ENCODE measurements around the gene BCL2L15.

BCL2L15 gene

DNA sequence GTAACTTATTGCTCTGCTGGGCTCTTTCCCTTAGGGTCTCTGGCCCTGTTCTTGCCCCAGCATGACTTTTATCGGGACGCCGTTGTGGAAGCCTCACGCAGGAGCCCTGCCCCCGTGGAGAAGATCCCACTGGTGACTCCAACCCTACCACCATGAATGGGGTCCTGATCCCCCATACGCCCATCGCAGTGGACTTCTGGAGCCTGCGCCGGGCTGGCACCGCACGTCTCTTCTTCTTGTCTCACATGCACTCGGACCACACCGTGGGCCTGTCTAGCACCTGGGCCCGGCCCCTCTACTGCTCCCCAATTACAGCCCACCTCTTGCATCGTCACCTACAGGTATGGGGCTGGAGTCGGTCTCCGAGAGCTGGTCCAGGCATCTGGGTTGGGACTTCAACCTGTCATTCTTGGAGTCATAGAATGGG, 18.1 kb upstream of the BCL2L15 start:
- no peak for DNase-seq (ENCODE audit: low read depth in 2 of 2)

DNA sequence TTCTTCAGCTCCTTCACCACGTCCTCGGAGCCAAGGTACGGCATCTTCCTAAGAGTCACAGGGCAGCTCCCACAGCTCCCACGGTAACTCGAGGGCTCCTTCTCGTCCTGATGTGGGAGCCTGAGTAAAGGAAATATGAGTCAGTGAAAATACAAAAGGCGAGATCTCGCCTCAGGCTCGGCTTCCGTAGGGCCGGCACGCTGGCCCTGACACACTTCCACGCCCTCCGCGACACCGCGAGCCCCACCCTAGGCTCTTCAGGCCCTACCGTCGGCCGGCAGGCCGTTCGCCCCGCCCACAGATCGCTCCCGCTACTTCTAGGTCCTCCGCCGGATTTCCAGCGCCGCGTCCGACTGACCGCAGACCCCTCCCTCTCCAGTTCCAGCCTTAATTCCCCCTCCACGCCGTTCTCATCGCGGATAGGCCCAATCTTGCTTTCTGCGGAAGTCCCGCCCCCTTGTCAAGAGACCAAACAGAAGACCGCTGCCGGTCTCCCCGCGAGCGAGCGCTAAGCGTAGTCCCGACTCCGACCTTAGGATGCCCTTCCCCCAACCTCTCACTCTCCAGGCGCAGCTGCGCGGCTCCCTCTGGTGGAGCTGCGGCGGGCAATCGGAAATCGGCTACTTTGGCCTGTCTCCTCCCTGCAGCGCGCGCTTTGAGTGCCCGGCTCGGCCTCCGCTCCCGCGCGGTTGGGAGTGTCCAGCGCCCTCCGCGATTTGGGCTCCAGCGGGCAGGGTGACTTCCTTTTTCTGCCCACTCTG, 17.5 kb upstream of the BCL2L15 start, which contains the start of the genes AP4B1 and DCLRE1B:
Gene AP4B1 (minus strand): TSS at position 126 of the 761 bp plus-strand sequence. CDS start 82 bp downstream, at position 44.
Gene DCLRE1B (plus strand): TSS at position 653 of the 761 bp plus-strand sequence. CDS start 261 bp downstream, outside the sequence.
- peak; percentile 87 to 93 for DNase-seq (ENCODE audit: low read depth in 2 of 2)

DNA sequence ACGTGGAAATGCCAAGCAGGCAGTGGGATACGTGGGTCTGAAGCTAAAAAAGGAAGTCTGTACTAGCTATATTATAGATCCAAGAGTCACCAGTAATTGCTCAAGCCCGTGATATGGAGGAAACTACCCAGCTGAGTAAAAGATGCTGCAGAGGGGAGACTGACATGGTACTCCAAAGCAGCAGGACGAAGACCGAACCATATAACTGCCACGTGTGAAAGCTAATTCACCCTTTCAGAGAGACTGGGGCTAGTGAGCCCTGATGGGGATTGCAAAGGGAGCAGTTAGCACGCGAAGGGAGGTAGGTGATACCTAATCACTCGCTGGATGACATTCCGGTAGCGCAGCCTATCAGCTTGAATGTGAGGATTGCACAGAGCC, 16.9 kb upstream of the BCL2L15 start:
- no peak for DNase-seq (ENCODE audit: low read depth in 2 of 2)

GRCh38 chr1:113903501-113904292, 16.3 kb upstream of the BCL2L15 start:
- no peak for DNase-seq (ENCODE audit: low read depth in 2 of 2)

DNA sequence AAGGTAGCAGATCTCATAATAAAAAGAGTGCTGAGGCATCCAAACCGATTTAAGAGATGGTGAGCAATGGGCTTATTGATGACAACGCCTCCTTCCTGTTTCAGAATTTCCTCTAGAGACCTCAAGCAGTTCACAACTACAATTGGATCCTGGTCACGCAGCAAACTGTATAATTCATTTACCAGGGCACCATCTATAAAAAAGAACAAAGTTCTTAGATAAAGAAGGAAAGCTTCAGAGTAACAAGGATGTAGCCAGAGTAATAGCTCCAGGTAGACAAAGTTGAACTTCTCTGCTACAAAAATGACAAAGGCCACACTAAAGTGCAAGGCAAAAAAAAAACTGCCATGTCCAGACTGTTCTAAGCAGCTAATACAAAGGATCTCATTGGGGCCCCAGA, 13.8 kb upstream of the BCL2L15 start:
- DNase-seq (ENCODE audit: low read depth in 2 of 2), result no peak

- DNase-seq (ENCODE audit: low read depth in 2 of 2), result no peak
Measured at GRCh38 chr1:113899111-113899510, 11.7 kb upstream of the BCL2L15 start.

DNA sequence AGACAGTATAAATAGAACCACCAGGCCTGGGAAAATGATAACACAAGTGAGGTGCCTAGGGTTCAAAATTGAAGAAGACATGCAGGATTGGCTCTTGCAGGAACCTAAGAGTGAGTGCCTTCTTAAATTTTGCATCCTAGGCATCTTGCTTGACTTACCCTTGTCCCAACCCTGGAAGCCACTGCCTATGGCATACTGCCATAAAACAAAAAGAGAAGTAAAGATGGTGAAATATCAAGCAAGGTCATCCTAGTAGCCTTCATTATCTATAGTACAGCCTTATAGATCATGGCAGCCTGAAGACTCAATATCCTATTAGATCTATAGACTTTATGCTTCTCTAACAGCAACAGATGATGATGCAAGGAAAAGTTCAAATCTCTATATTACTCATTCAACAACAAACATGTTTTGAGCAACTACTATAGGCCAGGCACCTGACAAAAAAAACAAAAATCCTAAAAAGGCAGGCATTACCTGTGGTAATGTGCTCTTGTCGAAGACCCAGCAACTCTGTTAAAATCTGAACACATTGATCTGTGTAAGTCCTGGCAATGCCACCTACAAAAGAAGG, 10.9 kb upstream of the BCL2L15 start:
- DNase-seq (ENCODE audit: low read depth in 2 of 2), result no peak

GRCh38 chr1:113895961-113896360, 8.6 kb upstream of the BCL2L15 start:
- DNase-seq (ENCODE audit: low read depth in 2 of 2), result no peak

- no peak for DNase-seq (ENCODE audit: low read depth in 2 of 2)
Measured at GRCh38 chr1:113895098-113895497, 7.7 kb upstream of the BCL2L15 start.

- DNase-seq (ENCODE audit: low read depth in 2 of 2), result no peak
Measured at GRCh38 chr1:113893267-113893666, 5.9 kb upstream of the BCL2L15 start.

- DNase-seq (ENCODE audit: low read depth in 2 of 2), result no peak
Measured at GRCh38 chr1:113891631-113892220, 4.3 kb upstream of the BCL2L15 start.

DNA sequence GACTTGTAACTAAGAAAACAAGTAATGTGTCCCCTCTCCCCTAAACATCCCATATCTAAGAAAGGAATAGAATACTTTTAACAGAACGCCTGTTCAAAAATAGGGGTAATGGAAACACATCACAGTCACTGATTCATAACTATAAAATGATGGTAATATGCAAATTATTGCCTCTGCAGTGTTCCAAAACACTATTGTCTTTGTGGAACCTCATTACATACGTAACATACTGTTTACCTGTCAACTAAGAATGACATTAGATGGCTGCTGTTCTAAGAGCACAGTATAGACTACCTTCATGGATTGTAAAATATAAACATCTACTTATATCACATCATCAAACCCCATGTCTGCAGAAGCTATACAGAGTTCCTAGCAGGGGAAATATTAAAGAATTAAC, 3.4 kb upstream of the BCL2L15 start:
- no peak for DNase-seq (ENCODE audit: low read depth in 2 of 2)

DNA sequence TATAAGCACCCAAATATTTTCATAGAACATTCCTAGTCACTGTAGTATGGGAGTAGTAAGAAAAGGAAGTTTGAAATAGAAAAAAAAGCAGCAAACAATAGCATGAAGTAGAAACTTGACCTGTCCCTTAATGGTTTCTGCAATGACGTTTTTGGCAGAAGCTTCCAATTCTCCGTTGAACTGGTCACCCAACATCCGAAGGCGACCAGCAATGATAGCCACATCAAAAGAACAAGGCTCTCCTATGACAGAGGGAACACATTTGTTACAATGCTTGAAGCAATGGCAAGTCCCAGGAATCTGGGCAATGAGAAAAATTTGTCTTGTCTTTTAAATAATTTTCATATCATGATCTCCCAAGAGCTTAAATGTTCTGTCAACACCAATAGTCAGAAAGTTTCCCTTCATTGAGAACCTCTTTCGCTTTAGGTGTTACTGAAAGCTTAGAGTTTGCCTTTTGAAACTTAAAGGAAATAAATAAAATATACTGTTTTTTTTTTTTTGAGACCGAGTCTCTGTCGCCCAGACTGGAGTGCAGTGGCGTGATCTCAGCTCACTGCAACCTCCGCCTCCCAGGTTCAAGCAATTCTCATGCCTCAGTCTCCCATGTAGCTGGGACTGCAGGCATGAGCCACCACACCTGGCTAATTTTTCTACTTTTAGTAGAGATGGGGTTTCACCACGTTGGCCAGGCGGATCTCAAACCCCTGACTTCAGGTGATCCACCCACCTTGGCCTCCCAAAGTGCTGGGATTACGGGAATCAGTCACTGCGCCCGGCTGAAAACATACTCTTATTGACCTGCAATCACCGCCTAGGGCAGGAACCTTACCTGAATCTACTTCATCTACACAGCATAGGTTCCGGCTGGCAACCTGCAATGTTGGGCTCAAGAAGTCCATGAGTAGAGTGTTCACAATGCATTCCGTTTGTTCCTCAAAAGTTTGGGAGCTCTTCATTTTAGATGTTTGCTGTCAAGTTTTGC, 672 bp downstream of the BCL2L15 start:
- DNase-seq (ENCODE audit: low read depth in 2 of 2), result no peak

GRCh38 chr1:113881661-113882060, 5.7 kb downstream of the BCL2L15 start:
- no peak for DNase-seq (ENCODE audit: low read depth in 2 of 2)

- DNase-seq (ENCODE audit: low read depth in 2 of 2), result no peak
Measured at GRCh38 chr1:113879739-113880038, 7.7 kb downstream of the BCL2L15 start.

GRCh38 chr1:113876176-113876575, 11.2 kb downstream of the BCL2L15 start:
- no peak for DNase-seq (ENCODE audit: low read depth in 2 of 2)

DNA sequence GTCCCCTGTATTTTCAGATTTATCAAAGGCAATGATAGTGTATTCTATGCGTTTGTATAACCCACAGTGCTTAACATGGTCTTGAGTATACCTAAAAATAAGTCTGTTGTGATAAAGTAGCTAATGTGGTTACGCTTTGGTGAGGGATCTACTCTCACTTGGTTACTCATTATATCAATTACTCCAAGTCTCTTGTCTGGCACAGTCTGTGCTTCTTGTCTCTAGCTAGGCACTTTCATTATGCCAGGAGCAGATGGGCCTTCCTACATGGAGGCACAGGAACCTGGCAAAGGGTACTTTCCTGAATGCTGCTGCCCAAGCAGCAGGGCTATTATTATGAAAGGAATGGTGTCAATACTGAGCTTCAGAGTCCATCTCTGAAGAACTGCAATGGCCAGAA, 11.7 kb downstream of the BCL2L15 start:
- DNase-seq (ENCODE audit: low read depth in 2 of 2), result no peak

- no peak for DNase-seq (ENCODE audit: low read depth in 2 of 2)
Measured at GRCh38 chr1:113874012-113874879, 13.1 kb downstream of the BCL2L15 start.

- DNase-seq (ENCODE audit: low read depth in 2 of 2), result no peak
Measured at GRCh38 chr1:113872219-113872935, 15.0 kb downstream of the BCL2L15 start.
